ENCODE data around the gene IRGC.

The IRGC gene

GRCh38 chr19:43751466-43752220, 35.8 kb downstream of the IRGC start:
- no peak overlapping the region for H3K4me3 ChIP-seq (ENCODE audit: low read depth, low read length)
- TF ChIP-seq, protein P1, sequence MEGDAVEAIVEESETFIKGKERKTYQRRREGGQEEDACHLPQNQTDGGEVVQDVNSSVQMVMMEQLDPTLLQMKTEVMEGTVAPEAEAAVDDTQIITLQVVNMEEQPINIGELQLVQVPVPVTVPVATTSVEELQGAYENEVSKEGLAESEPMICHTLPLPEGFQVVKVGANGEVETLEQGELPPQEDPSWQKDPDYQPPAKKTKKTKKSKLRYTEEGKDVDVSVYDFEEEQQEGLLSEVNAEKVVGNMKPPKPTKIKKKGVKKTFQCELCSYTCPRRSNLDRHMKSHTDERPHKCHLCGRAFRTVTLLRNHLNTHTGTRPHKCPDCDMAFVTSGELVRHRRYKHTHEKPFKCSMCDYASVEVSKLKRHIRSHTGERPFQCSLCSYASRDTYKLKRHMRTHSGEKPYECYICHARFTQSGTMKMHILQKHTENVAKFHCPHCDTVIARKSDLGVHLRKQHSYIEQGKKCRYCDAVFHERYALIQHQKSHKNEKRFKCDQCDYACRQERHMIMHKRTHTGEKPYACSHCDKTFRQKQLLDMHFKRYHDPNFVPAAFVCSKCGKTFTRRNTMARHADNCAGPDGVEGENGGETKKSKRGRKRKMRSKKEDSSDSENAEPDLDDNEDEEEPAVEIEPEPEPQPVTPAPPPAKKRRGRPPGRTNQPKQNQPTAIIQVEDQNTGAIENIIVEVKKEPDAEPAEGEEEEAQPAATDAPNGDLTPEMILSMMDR (IDR thresholded peaks at IDR 0.05; ENCODE audit: borderline replicate concordance, insufficient read depth, low read depth, low read length), result no peak

DNA sequence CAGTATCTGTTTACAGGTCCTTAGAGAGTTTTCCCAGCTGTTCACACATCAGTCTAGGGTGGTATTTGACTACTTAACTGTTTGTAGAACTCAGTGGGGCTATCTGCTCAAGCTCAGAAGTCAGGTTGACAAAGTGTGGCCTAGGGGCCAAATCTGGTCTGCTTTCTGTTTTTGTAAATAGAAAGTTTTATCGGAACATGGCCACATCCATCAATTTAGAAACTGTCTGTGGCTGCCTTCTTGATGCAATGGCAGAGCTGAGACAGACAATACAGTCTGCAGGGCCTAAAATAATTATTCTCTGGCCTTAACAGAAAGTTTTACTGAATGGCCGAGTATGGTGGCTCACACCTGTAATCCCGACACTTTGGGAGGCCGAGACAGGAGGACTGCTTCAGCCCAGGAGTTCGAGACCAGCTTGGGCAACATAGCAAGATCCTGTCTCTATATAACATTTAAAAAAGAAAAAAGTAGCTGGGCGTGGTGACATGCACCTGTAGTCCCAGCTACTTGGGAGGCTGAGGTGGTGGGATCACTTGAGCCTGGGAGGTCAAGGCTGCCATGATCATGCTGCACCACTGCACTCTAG, 36.5 kb downstream of the IRGC start:
- H3K4me3 ChIP-seq (ENCODE audit: low read depth, low read length), result no peak overlapping the region
- TF ChIP-seq, protein P1 (IDR thresholded peaks at IDR 0.05; ENCODE audit: borderline replicate concordance, insufficient read depth, low read depth, low read length), result no peak

- TF ChIP-seq, protein P1 (IDR thresholded peaks at IDR 0.05; ENCODE audit: borderline replicate concordance, insufficient read depth, low read depth, low read length), result no peak
Measured at GRCh38 chr19:43754253-43754502, 38.3 kb downstream of the IRGC start.

GRCh38 chr19:43754503-43755255, 38.8 kb downstream of the IRGC start, which contains the start of gene SMG9:
TSS of gene SMG9 (minus strand) at chr19:43754962. CDS start at chr19:43750741, 4,221 bp downstream.
- TF ChIP-seq, protein P1 (IDR thresholded peaks at IDR 0.05; ENCODE audit: borderline replicate concordance, insufficient read depth, low read depth, low read length), result no peak
- peak within 1 kb of the TSS; percentile 85 for H3K4me3 ChIP-seq (ENCODE audit: low read depth, low read length)

More at GRCh38 chr19:43754253-43754502, 38.3 kb downstream of the IRGC start:
- peak overlapping the region; percentile 51 for H3K4me3 ChIP-seq (ENCODE audit: low read depth, low read length)

DNA sequence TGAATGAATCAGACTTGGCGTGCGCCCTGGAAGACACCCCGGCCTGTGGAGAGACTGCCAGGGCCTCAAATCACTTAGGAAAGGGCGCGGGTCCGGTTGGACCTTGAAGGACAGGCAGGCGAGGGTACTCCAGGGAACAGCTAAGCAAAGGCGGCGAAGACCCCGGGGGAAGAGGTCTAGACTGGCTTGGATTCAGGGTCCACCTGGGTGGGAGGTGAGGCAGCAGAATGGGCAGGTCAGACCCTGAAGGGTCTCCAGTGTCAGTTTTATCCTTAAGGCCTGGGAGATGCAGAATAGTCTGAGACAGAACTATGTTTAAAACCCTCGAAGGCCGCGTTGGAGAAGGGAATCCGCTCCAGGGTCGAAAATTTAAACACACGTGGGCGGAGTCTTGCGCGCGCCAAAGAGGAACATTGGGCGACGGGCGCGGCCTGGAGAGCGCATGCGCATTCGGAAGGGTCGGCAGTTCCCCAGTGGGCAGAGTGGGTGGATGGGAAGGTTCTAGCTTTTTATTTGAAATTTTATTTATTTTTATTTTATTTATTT, 39.5 kb downstream of the IRGC start:
- peak overlapping the region; percentile 85 for H3K4me3 ChIP-seq (ENCODE audit: low read depth, low read length)
- TF ChIP-seq, protein P1 (IDR thresholded peaks at IDR 0.05; ENCODE audit: borderline replicate concordance, insufficient read depth, low read depth, low read length), result no peak

- TF ChIP-seq, protein P1 (IDR thresholded peaks at IDR 0.05; ENCODE audit: borderline replicate concordance, insufficient read depth, low read depth, low read length), result peak; percentile 53
- H3K4me3 ChIP-seq (ENCODE audit: low read depth, low read length), result no peak overlapping the region
Measured at GRCh38 chr19:43759515-43759914, 43.6 kb downstream of the IRGC start.
